Measurements from ENCODE around the gene PIH1D2. TPM values are rescaled to one million over a fixed set of nuclear protein-coding genes. Genes with fewer than 3 reads are reported as not detected.

PIH1D2 gene
- total RNA-seq, 1 donor from 2014 or later, result 2.3 TPM

DNA sequence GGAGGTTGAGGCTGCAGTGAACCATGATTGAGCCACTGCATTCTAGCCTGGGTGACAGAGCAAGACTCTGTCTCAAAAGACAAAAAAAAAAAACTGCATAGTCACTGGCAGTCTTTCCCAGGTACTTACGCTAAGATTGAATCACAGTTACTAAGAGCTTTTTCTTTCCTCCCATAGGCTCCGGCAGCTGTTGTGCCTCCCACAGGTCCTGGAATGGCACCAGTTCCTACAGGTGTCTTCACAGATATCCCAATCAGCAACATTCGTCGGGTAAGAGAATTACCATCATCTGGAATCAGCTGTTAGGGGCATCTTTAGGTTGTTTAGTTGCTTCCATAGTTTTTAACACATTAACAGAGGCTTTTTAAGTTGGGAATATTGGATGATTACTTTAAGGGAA lies 28.9 kb downstream of the PIH1D2 start:
- DNase-seq (ENCODE audit: extremely low spot score, unreplicated experiment), result no peak
- no peak overlapping the region for H3K27ac Mint-ChIP-seq (ENCODE audit: unreplicated experiment)
- H3K4me3 Mint-ChIP-seq (ENCODE audit: unreplicated experiment), result no peak overlapping the region
- peaks cover 59% of the 10 kb centered on the region for H3K36me3 Mint-ChIP-seq (ENCODE audit: unreplicated experiment)
- H3K9me3 Mint-ChIP-seq (ENCODE audit: unreplicated experiment), result no peaks in the 10 kb centered on the region
- H3K27me3 Mint-ChIP-seq (ENCODE audit: unreplicated experiment), result no peaks in the 10 kb centered on the region
- peaks cover 7% of the 10 kb centered on the region for H3K4me1 Mint-ChIP-seq (ENCODE audit: unreplicated experiment)
- TF ChIP-seq, protein P1, sequence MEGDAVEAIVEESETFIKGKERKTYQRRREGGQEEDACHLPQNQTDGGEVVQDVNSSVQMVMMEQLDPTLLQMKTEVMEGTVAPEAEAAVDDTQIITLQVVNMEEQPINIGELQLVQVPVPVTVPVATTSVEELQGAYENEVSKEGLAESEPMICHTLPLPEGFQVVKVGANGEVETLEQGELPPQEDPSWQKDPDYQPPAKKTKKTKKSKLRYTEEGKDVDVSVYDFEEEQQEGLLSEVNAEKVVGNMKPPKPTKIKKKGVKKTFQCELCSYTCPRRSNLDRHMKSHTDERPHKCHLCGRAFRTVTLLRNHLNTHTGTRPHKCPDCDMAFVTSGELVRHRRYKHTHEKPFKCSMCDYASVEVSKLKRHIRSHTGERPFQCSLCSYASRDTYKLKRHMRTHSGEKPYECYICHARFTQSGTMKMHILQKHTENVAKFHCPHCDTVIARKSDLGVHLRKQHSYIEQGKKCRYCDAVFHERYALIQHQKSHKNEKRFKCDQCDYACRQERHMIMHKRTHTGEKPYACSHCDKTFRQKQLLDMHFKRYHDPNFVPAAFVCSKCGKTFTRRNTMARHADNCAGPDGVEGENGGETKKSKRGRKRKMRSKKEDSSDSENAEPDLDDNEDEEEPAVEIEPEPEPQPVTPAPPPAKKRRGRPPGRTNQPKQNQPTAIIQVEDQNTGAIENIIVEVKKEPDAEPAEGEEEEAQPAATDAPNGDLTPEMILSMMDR (IDR thresholded peaks at IDR 0.05), result no peak

DNA sequence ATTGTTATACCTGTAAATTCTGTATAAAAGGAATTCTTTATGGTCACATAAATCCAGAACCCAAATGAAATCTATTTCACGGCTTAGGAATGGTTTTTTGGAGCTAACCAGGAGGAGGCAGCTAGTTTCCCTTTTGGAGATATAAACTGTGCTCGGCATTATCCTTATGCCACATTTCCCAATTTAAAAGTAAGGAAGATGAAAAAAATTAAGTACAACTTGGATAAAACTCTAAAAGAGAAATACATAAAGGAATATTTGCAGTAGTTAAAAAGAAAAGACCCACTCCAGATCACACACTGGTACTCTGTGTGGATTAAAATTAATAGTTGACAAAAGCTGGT lies 30.9 kb downstream of the PIH1D2 start:
- H3K4me3 Mint-ChIP-seq (ENCODE audit: unreplicated experiment), result no peak overlapping the region
- H3K27me3 Mint-ChIP-seq (ENCODE audit: unreplicated experiment), result no peaks in the 10 kb centered on the region
- peaks cover 55% of the 10 kb centered on the region for H3K36me3 Mint-ChIP-seq (ENCODE audit: unreplicated experiment)
- no peaks in the 10 kb centered on the region for H3K9me3 Mint-ChIP-seq (ENCODE audit: unreplicated experiment)
- H3K27ac Mint-ChIP-seq (ENCODE audit: unreplicated experiment), result no peak overlapping the region
- peaks cover 1% of the 10 kb centered on the region for H3K4me1 Mint-ChIP-seq (ENCODE audit: unreplicated experiment)
- TF ChIP-seq, protein P1 (IDR thresholded peaks at IDR 0.05), result no peak
- no peak for DNase-seq (ENCODE audit: extremely low spot score, unreplicated experiment)

DNA sequence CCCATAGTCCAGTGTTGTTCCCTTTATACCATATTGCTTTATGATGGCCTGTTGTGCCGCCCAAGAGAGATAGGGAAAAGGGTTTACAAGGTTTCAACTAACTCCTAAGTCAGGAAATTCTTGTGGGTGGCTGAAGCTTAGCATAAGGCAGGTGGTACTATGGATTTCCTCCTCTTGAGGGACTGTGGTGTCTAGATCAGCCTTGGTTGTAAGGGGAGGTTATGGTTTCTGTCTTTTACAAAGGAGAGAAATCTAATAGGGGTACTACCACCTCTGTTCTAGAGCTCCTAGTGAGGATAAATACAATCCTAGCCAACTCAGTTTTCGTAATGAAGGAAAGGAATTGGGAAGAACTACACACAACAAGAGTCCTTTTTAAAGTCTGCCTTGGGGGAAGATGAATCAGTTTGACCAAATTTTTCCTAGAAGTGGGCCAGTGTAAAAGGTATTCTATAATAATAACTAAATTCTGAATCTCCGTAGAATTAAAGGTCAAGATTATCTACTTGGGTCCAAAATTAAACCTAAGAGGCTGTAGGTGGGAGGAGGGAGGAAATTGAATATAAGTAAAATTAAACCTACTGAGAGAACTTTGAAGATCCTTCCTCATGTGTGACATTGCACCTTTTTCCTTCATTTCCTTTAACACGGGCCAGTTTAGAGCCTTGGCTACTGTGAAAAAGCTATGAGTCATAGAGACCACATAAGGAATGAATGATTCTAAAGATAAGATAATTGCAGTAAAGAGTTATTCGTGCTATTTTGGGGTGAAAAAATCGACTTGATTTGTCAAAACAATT lies 31.5 kb downstream of the PIH1D2 start:
- peaks cover 55% of the 10 kb centered on the region for H3K36me3 Mint-ChIP-seq (ENCODE audit: unreplicated experiment)
- no peaks in the 10 kb centered on the region for H3K9me3 Mint-ChIP-seq (ENCODE audit: unreplicated experiment)
- no peak overlapping the region for H3K27ac Mint-ChIP-seq (ENCODE audit: unreplicated experiment)
- peaks cover under 1% of the 10 kb centered on the region for H3K4me1 Mint-ChIP-seq (ENCODE audit: unreplicated experiment)
- no peak for DNase-seq (ENCODE audit: extremely low spot score, unreplicated experiment)
- no peaks in the 10 kb centered on the region for H3K27me3 Mint-ChIP-seq (ENCODE audit: unreplicated experiment)
- no peak overlapping the region for H3K4me3 Mint-ChIP-seq (ENCODE audit: unreplicated experiment)
- TF ChIP-seq, protein P1 (IDR thresholded peaks at IDR 0.05), result no peak

DNA sequence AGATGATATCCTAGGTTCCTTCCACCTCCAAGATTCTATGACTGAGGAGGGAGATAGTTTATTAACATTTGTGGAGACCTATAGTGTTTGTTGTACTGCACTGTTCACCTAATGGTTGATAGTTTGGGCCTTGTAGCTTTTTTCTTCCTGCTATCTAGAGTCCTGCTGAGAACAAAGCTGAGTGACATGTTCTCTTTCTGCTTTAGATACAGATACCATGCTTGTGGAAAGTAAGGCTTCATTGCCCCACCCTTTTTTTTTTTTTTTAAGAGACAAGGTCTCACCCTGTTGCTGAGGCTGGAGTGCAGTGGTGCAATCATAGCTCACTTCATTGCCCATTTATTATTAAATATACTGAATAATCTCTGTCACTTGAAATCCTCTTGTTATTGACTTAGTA lies 36.3 kb downstream of the PIH1D2 start:
- Mint-ChIP-seq H3K27me3 (ENCODE audit: unreplicated experiment) (no peaks in the 10 kb centered on the region), H3K4me1 (ENCODE audit: unreplicated experiment) (no peaks in the 10 kb centered on the region), H3K4me3 (ENCODE audit: unreplicated experiment) (no peak overlapping the region), H3K36me3 (ENCODE audit: unreplicated experiment) (peaks cover 41% of the 10 kb centered on the region), H3K27ac (ENCODE audit: unreplicated experiment) (no peak overlapping the region), H3K9me3 (ENCODE audit: unreplicated experiment) (no peaks in the 10 kb centered on the region)
- no peak for DNase-seq (ENCODE audit: extremely low spot score, unreplicated experiment)
- TF ChIP-seq, protein P1 (IDR thresholded peaks at IDR 0.05), result no peak

DNA sequence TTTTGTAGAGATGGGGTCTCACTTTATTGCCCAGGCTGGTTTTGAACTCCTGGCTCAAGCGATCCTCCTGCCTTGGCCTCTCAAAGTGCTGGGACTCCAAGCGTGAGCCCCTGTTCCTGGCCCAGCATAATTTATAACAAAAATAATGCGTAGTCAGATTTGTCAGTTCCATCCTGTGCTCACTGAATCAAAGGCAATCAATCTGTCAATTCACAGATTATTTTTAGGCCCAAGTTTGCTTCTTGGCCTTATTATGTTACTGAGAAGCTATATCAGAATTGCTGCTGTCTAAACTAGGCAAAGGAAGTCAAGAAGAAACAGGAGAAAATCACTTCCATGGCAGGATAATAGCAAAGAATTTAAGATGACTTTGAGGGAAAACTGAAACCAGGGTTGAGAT lies 39.9 kb downstream of the PIH1D2 start:
- Mint-ChIP-seq H3K9me3 (ENCODE audit: unreplicated experiment) (no peaks in the 10 kb centered on the region), H3K4me1 (ENCODE audit: unreplicated experiment) (no peaks in the 10 kb centered on the region), H3K36me3 (ENCODE audit: unreplicated experiment) (peaks cover 41% of the 10 kb centered on the region), H3K27me3 (ENCODE audit: unreplicated experiment) (no peaks in the 10 kb centered on the region), H3K4me3 (ENCODE audit: unreplicated experiment) (no peak overlapping the region), H3K27ac (ENCODE audit: unreplicated experiment) (no peak overlapping the region)
- TF ChIP-seq, protein P1 (IDR thresholded peaks at IDR 0.05), result no peak
- DNase-seq (ENCODE audit: extremely low spot score, unreplicated experiment), result no peak
